ENCODE data around the gene FANCG. TPM values are rescaled to one million over a fixed set of nuclear protein-coding genes. Genes with fewer than 3 reads are reported as not detected.

The FANCG gene
- total RNA-seq, 2 experiments from 2014 or later, result 121 to 141 TPM

DNA sequence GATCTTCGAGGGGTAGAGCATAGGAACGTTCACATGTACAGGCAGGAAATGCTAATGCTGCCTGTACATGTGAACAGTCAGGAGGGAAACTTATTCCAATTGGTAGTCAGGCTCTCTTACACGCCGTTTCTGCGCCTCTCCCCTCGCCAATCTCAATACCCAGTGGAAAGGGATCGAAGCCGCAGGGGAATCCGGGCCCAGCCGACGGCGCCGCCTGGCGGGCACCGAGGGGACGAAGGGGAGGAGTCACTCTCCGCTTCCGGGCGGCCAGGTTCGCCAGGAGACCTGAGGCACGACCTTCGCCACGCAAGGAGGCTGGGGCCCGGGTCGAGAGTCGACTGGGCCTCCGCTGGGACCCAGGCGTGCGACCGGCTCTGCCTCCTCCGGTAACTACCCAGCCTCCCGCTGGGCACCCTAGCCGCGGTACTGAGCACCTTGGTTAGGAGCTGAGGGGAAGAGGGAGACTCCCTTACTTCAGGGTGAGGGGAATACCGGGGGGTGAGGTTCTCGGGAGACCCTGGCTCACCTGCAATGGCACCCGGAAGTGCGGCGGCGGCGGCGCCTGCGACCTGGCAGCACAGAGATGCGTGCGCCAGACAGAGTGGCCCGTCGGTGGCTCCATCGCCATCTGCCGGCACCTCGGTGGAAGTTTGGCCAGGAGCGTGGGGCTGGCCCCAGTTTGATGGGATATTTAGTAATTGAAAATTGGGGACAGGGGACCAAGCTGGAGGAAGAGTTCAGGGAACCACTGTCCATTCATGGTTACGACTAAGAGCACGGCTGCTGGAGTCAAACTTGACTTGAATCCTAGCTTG, 16.5 kb upstream of the FANCG start, which contains the start of gene PIGO:
TSS of gene PIGO (minus strand) at position 557 of the 815 bp plus-strand sequence. CDS start 1,026 bp downstream, outside the sequence.
- ATAC-seq (peak; percentile 95), DNase-seq (peak; percentile 92)
- Mint-ChIP-seq H3K27me3 (no peaks in the 10 kb centered on the region), H3K36me3 (peaks cover 21% of the 10 kb centered on the region), H3K4me3 (peak within 1 kb of the TSS; percentile 84), H3K27ac (peak within 1 kb of the TSS; percentile 90), H3K9me3 (ENCODE audit: low read depth) (no peaks in the 10 kb centered on the region), H3K4me1 (peaks cover 42% of the 10 kb centered on the region)
- CTCF ChIA-PET, result interaction anchor here (1.2 to 6.1 kb wide), 14 partner anchors 9 to 197 kb away, joined by 3 to 69 read pairs (median 6); partner anchors contain the start of genes ATOSB, FANCG and VCP

DNA sequence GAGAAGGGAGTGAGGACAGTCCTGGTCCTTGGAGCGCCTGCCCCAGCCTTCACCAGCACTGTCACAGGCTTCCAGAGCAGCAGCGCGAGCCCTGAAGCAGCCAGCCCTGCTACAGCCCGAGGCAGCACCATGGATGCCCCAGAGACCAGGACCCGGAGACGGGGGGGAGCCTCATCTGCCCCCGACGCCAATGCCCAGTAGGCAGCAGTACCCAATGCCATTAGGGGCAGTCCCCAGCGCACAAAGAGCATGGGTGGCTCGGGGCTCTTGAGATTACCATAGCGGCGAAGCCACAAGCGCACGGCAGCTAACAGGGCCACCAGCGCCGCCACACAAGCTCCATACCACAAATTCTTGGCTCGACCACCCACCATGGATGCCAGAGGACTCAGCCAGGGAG, 11.8 kb upstream of the FANCG start:
- Mint-ChIP-seq H3K9me3 (ENCODE audit: low read depth) (no peaks in the 10 kb centered on the region), H3K4me3 (no peak overlapping the region), H3K27ac (no peak overlapping the region), H3K36me3 (peaks cover 19% of the 10 kb centered on the region), H3K4me1 (peaks cover 15% of the 10 kb centered on the region), H3K27me3 (no peaks in the 10 kb centered on the region)
- CTCF ChIA-PET, result interaction anchor here (1.3 to 1.7 kb wide), 2 partner anchors 11 to 20 kb away, joined by 3 to 6 read pairs; partner anchors contain the start of gene FANCG
- ATAC-seq, result no peak
- no peak for DNase-seq

GRCh38 chr9:35089434-35089833, 9.7 kb upstream of the FANCG start:
- H3K9me3 Mint-ChIP-seq (ENCODE audit: low read depth), result no peaks in the 10 kb centered on the region
- DNase-seq (no peak), ATAC-seq (no peak)
- no peaks in the 10 kb centered on the region for H3K27me3 Mint-ChIP-seq
- no peak overlapping the region for H3K4me3 Mint-ChIP-seq
- H3K36me3 Mint-ChIP-seq, result peaks cover 19% of the 10 kb centered on the region
- H3K4me1 Mint-ChIP-seq, result peaks cover 3% of the 10 kb centered on the region
- CTCF ChIA-PET, result no interaction called here
- H3K27ac Mint-ChIP-seq, result no peak overlapping the region

GRCh38 chr9:35085078-35085477, 5.3 kb upstream of the FANCG start:
- Mint-ChIP-seq H3K4me1 (peaks cover 7% of the 10 kb centered on the region), H3K27ac (no peak overlapping the region), H3K9me3 (ENCODE audit: low read depth) (no peaks in the 10 kb centered on the region), H3K36me3 (peaks cover 13% of the 10 kb centered on the region), H3K4me3 (no peak overlapping the region), H3K27me3 (no peaks in the 10 kb centered on the region)
- no peak for DNase-seq
- CTCF ChIA-PET, result interaction anchor here (0.8 to 1.5 kb wide), 2 partner anchors 11 kb away, joined by 3 to 4 read pairs; partner anchors contain the start of gene PIGO
- no peak for ATAC-seq

DNA sequence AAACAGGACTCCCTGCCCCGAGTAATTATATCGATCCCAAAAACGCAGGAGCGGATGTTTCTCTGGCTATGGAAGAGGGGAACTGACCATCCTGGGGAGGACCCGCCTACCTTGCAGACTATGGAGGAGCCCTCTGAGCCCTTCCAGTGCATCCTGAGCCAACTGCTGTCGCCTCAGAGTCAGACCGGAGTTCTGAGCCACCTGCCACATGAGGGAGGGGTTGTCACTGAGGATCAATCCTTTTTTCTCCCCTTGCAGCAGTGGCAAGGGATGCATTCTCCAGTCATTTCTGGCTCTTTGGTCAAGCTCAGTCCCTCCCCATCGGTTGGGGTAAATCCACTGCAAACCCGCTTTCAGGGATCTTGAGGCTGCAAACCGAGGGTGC, 709 bp downstream of the FANCG start:
- H3K27ac Mint-ChIP-seq, result peak overlapping the region; percentile 97
- no peaks in the 10 kb centered on the region for H3K9me3 Mint-ChIP-seq (ENCODE audit: low read depth)
- H3K4me1 Mint-ChIP-seq, result peaks cover 42% of the 10 kb centered on the region
- peaks cover 21% of the 10 kb centered on the region for H3K36me3 Mint-ChIP-seq
- peak overlapping the region; percentile 92 for H3K4me3 Mint-ChIP-seq
- CTCF ChIA-PET, result interaction anchor here (1.0 to 5.9 kb wide), 11 partner anchors 13 to 568 kb away, joined by 3 to 69 read pairs (median 5); partner anchors contain the start of genes DNAJB5, PIGO, SIGMAR1 and STOML2
- ATAC-seq, result no peak
- no peak for DNase-seq
- H3K27me3 Mint-ChIP-seq, result no peaks in the 10 kb centered on the region

DNA sequence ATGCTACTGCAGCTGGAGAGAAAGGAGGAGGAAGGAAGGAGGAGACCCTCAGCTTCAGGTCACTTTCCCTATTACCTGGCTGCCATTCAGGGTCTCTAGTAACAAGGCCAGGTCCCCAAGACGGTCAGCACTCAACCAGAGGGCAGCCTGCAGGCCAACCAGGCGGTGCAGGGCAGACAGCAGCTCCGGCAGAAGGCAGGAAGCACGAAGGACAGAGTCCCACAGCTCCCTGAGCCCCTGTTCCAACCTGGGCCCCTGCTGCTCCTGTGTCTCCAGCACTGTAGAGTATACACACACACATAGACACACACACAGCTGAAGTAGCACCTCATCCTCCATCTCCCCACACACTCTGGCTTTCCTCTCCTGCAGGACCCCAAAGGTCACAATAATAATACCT, 1.7 kb downstream of the FANCG start:
- no peak for ATAC-seq
- Mint-ChIP-seq H3K4me1 (peaks cover 52% of the 10 kb centered on the region), H3K36me3 (peaks cover 27% of the 10 kb centered on the region), H3K27me3 (no peaks in the 10 kb centered on the region), H3K4me3 (peak overlapping the region; percentile 92), H3K9me3 (ENCODE audit: low read depth) (no peaks in the 10 kb centered on the region), H3K27ac (peak overlapping the region; percentile 97)
- no peak for DNase-seq
- CTCF ChIA-PET, result interaction anchor here (5.3 to 5.9 kb wide), 2 partner anchors 19 to 25 kb away, joined by 30 to 69 read pairs; partner anchors contain the start of genes PIGO and STOML2

- ATAC-seq (no peak), DNase-seq (no peak)
- H3K9me3 Mint-ChIP-seq (ENCODE audit: low read depth), result no peaks in the 10 kb centered on the region
- H3K4me3 Mint-ChIP-seq, result no peak overlapping the region
- H3K36me3 Mint-ChIP-seq, result peaks cover 29% of the 10 kb centered on the region
- no peak overlapping the region for H3K27ac Mint-ChIP-seq
- H3K4me1 Mint-ChIP-seq, result peaks cover 57% of the 10 kb centered on the region
- H3K27me3 Mint-ChIP-seq, result no peaks in the 10 kb centered on the region
- CTCF ChIA-PET, result interaction anchor here (0.9 to 5.9 kb wide), 3 partner anchors 20 to 39 kb away, joined by 3 to 69 read pairs (median 30); partner anchors contain the start of genes ATOSB, PIGO and STOML2
Measured at GRCh38 chr9:35076848-35077247, 2.9 kb downstream of the FANCG start.

DNA sequence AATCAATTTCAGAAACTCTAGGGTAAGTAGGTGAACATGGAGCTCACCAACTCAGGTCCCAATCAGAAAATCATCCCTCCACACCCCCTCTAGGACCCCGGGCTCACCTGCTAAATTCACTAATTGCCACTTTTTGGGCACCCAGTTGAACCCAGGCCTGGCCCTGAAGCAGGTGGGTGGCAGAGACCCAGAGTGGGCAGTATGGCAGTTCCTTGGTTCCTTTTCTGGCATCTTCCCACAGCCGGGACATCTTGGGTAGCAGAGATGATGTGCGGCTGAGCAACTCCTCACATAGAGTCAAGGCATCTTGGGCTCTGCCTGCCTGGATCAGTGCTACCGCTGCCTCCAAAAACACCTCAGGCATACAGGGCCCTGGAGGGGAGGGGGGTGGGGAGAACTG, 4.4 kb downstream of the FANCG start:
- DNase-seq (no peak), ATAC-seq (no peak)
- CTCF ChIA-PET, result interaction anchor here (5.9 kb wide), 1 partner anchor 27 kb away, joined by 30 read pairs; the partner anchor contains the start of gene STOML2
- H3K4me3 Mint-ChIP-seq, result no peak overlapping the region
- H3K27ac Mint-ChIP-seq, result no peak overlapping the region
- no peaks in the 10 kb centered on the region for H3K27me3 Mint-ChIP-seq
- no peaks in the 10 kb centered on the region for H3K9me3 Mint-ChIP-seq (ENCODE audit: low read depth)
- H3K4me1 Mint-ChIP-seq, result peaks cover 63% of the 10 kb centered on the region
- H3K36me3 Mint-ChIP-seq, result peaks cover 35% of the 10 kb centered on the region

GRCh38 chr9:35074791-35075190, 5.0 kb downstream of the FANCG start:
- Mint-ChIP-seq H3K27ac (peak overlapping the region; percentile 8), H3K36me3 (peaks cover 39% of the 10 kb centered on the region)
- CTCF ChIA-PET, result no interaction called here

GRCh38 chr9:35074141-35074540, 5.6 kb downstream of the FANCG start:
- H3K36me3 Mint-ChIP-seq, result peaks cover 40% of the 10 kb centered on the region
- DNase-seq (no peak), ATAC-seq (no peak)
- no peaks in the 10 kb centered on the region for H3K27me3 Mint-ChIP-seq
- H3K9me3 Mint-ChIP-seq (ENCODE audit: low read depth), result no peaks in the 10 kb centered on the region
- H3K27ac Mint-ChIP-seq, result peak overlapping the region; percentile 96
- CTCF ChIA-PET, result interaction anchor here (4.8 kb wide), 1 partner anchor 21 kb away, joined by 35 read pairs; the partner anchor contains the start of gene PIGO
- peaks cover 68% of the 10 kb centered on the region for H3K4me1 Mint-ChIP-seq
- H3K4me3 Mint-ChIP-seq, result no peak overlapping the region

More at GRCh38 chr9:35074791-35075190, 5.0 kb downstream of the FANCG start:
- no peak overlapping the region for H3K4me3 Mint-ChIP-seq
- H3K9me3 Mint-ChIP-seq (ENCODE audit: low read depth), result no peaks in the 10 kb centered on the region
- H3K27me3 Mint-ChIP-seq, result no peaks in the 10 kb centered on the region
- ATAC-seq, result no peak
- H3K4me1 Mint-ChIP-seq, result peaks cover 64% of the 10 kb centered on the region
- no peak for DNase-seq

GRCh38 chr9:35073279-35073612, 6.5 kb downstream of the FANCG start:
- Mint-ChIP-seq H3K4me3 (peak overlapping the region; percentile 79), H3K4me1 (peaks cover 68% of the 10 kb centered on the region), H3K27me3 (no peaks in the 10 kb centered on the region), H3K9me3 (ENCODE audit: low read depth) (no peaks in the 10 kb centered on the region), H3K27ac (peak overlapping the region; percentile 96), H3K36me3 (peaks cover 43% of the 10 kb centered on the region)
- no peak for DNase-seq
- CTCF ChIA-PET, result interaction anchor here (1.8 to 4.8 kb wide), 2 partner anchors 11 to 22 kb away, joined by 5 to 35 read pairs; partner anchors contain the start of gene PIGO
- ATAC-seq, result no peak

GRCh38 chr9:35072461-35073278, 7.1 kb downstream of the FANCG start, which contains the start of gene VCP:
Gene VCP (minus strand): TSS chr9:35072625. CDS start chr9:35072353, 272 bp downstream.
- peaks cover 48% of the 10 kb centered on the region for H3K36me3 Mint-ChIP-seq
- ATAC-seq (peak; percentile 90), DNase-seq (peak; percentile 99)
- no peaks in the 10 kb centered on the region for H3K9me3 Mint-ChIP-seq (ENCODE audit: low read depth)
- peak within 1 kb of the TSS; percentile 79 for H3K4me3 Mint-ChIP-seq
- H3K4me1 Mint-ChIP-seq, result peaks cover 67% of the 10 kb centered on the region
- peak within 1 kb of the TSS; percentile 96 for H3K27ac Mint-ChIP-seq
- CTCF ChIA-PET, result interaction anchor here (1.1 to 4.8 kb wide), 9 partner anchors 8 to 187 kb away, joined by 4 to 35 read pairs (median 5); partner anchors contain the start of genes ATOSB, FANCG and PIGO
- no peaks in the 10 kb centered on the region for H3K27me3 Mint-ChIP-seq
